Measurements from ENCODE around the gene PTPN13.
A peak's percentile ranks its signal among the peaks of the same experiment; 100 is the strongest.

The PTPN13 gene

GRCh38 chr4:86657382-86657781, 63.3 kb downstream of the PTPN13 start:
- Mint-ChIP-seq H3K4me3 (no peak overlapping the region), H3K9me3 (peaks cover 57% of the 10 kb centered on the region), H3K36me3 (ENCODE audit: low read depth) (peaks cover 65% of the 10 kb centered on the region), H3K27ac (no peak overlapping the region), H3K4me1 (no peaks in the 10 kb centered on the region), H3K27me3 (ENCODE audit: low read depth, poor library complexity) (no peaks in the 10 kb centered on the region)
- TF ChIP-seq CTCF (IDR thresholded peaks at IDR 0.05), result no peak
- DNase-seq, result no peak

GRCh38 chr4:86657910-86658309, 63.8 kb downstream of the PTPN13 start:
- Mint-ChIP-seq H3K4me1 (peaks cover 3% of the 10 kb centered on the region), H3K27ac (no peak overlapping the region), H3K9me3 (peaks cover 51% of the 10 kb centered on the region), H3K36me3 (ENCODE audit: low read depth) (peaks cover 60% of the 10 kb centered on the region), H3K4me3 (no peak overlapping the region), H3K27me3 (ENCODE audit: low read depth, poor library complexity) (no peaks in the 10 kb centered on the region)
- no peak for DNase-seq
- TF ChIP-seq CTCF (IDR thresholded peaks at IDR 0.05), result no peak

- H3K4me1 Mint-ChIP-seq, result peaks cover 8% of the 10 kb centered on the region
- no peaks in the 10 kb centered on the region for H3K27me3 Mint-ChIP-seq (ENCODE audit: low read depth, poor library complexity)
- peaks cover 35% of the 10 kb centered on the region for H3K36me3 Mint-ChIP-seq (ENCODE audit: low read depth)
- no peak for TF ChIP-seq CTCF (IDR thresholded peaks at IDR 0.05)
- no peak overlapping the region for H3K4me3 Mint-ChIP-seq
- DNase-seq, result no peak
- H3K27ac Mint-ChIP-seq, result no peak overlapping the region
- H3K9me3 Mint-ChIP-seq, result peaks cover 28% of the 10 kb centered on the region
These were observed 66.3 kb downstream of the PTPN13 start for GRCh38 chr4:86660401-86660800.

GRCh38 chr4:86661006-86661405, 66.9 kb downstream of the PTPN13 start:
- TF ChIP-seq CTCF (IDR thresholded peaks at IDR 0.05), result no peak
- DNase-seq, result no peak
- H3K36me3 Mint-ChIP-seq (ENCODE audit: low read depth), result peaks cover 33% of the 10 kb centered on the region
- H3K4me1 Mint-ChIP-seq, result peaks cover 8% of the 10 kb centered on the region
- H3K9me3 Mint-ChIP-seq, result peaks cover 22% of the 10 kb centered on the region
- H3K27me3 Mint-ChIP-seq (ENCODE audit: low read depth, poor library complexity), result no peaks in the 10 kb centered on the region
- H3K4me3 Mint-ChIP-seq, result no peak overlapping the region
- H3K27ac Mint-ChIP-seq, result no peak overlapping the region

- no peak for TF ChIP-seq CTCF (IDR thresholded peaks at IDR 0.05)
- Mint-ChIP-seq H3K9me3 (peaks cover 18% of the 10 kb centered on the region), H3K4me3 (no peak overlapping the region), H3K36me3 (ENCODE audit: low read depth) (peaks cover 32% of the 10 kb centered on the region), H3K4me1 (peaks cover 8% of the 10 kb centered on the region), H3K27me3 (ENCODE audit: low read depth, poor library complexity) (no peaks in the 10 kb centered on the region), H3K27ac (peak overlapping the region; percentile 43)
- no peak for DNase-seq
These were observed 67.3 kb downstream of the PTPN13 start for GRCh38 chr4:86661418-86661817.

GRCh38 chr4:86664959-86665358, 70.8 kb downstream of the PTPN13 start:
- Mint-ChIP-seq H3K27me3 (ENCODE audit: low read depth, poor library complexity) (no peaks in the 10 kb centered on the region), H3K9me3 (no peaks in the 10 kb centered on the region), H3K4me1 (peaks cover 8% of the 10 kb centered on the region), H3K27ac (no peak overlapping the region), H3K4me3 (no peak overlapping the region), H3K36me3 (ENCODE audit: low read depth) (peaks cover 27% of the 10 kb centered on the region)
- DNase-seq, result no peak
- no peak for TF ChIP-seq CTCF (IDR thresholded peaks at IDR 0.05)

Data from nephron progenitor cell (in vitro differentiated cells).